A549 (cell line): ENCODE data around the gene HMGN3. TPM values are rescaled to one million over a fixed set of nuclear protein-coding genes. Genes with fewer than 3 reads are reported as not detected.

Experiments used
- ATAC-seq, 2 experiments: fragments of 200-7000 bp in 1 of 2; fragments of >200 bp in 1 of 2; cut with Nextera tagmentation in 1 of 2; cut with Tn5 transposase in 1 of 2; 3 replicates each; pipeline versions ENCODE4 v1.8.0 to v1.9.1; 2018 to 2020; ENCODE audit warnings: mild to moderate bottlenecking in 1 of 2, moderate library complexity in 1 of 2
- CTCF ChIA-PET: fragments of 300-600 bp; sonication (Branson Sonifier 250); formaldehyde crosslinking; extraction: SDS; loops from one replicate; lab custom pipeline; 2021; ENCODE audit warnings: antibody characterized with exemption, inconsistent platforms; lab: Yijun Ruan, JAX
- POLR2A ChIA-PET: fragments of 350-600 bp; formaldehyde crosslinking; extraction: SDS; loops from one replicate; lab custom pipeline; 2021; ENCODE audit warnings: antibody characterized with exemption, inconsistent platforms; lab: Yijun Ruan, JAX
- DNase-seq, 2 experiments: peaks; one replicate each; pipeline versions ENCODE4 v3.0.0 to v3.0.0-alpha.2; 2011 to 2016; ENCODE audit warnings: low read depth in 1 of 2, low spot score in 1 of 2
- FAIRE-seq: peaks from 2 replicates; lab custom pipeline; 2011; peaks lifted over from hg19 to GRCh38; lab: Jason Lieb, UNC
- H3K27ac ChIP-seq, 2 experiments: fragments of >200 bp; sonication (Bioruptor Twin); formaldehyde crosslinking; 3 replicates each; pipeline ENCODE4 v1.5.1; 2016 to 2017
- H3K4me1 ChIP-seq: fragments of >200 bp; sonication (Bioruptor Twin); formaldehyde crosslinking; 3 replicates; pipeline ENCODE4 v1.6.1; 2016
- H3K4me2 ChIP-seq: fragments of >200 bp; sonication (Bioruptor Twin); formaldehyde crosslinking; 3 replicates; pipeline ENCODE4 v1.6.1; 2016
- H3K4me3 ChIP-seq: fragments of >200 bp; sonication (Bioruptor Twin); formaldehyde crosslinking; 3 replicates; pipeline ENCODE4 v1.5.1; 2016
- H3K9me3 ChIP-seq: fragments of >200 bp; sonication (Bioruptor Twin); formaldehyde crosslinking; 3 replicates; pipeline ENCODE4 v1.6.1; 2016
- CHD2 ChIP-seq: fragments of 150-350 bp; IDR thresholded peaks from 2 replicates; pipeline ENCODE4 v1.6.1; 2014; ENCODE audit warnings: low read length; ENCODE audit not compliant: partially characterized antibody
- EHMT2 ChIP-seq: fragments of 200-600 bp; sonication (generic); IDR thresholded peaks from 2 replicates; pipeline ENCODE4 v1.6.1; 2016; ENCODE audit warnings: antibody characterized with exemption, low read depth, mild to moderate bottlenecking, moderate library complexity
- EP300 ChIP-seq, 2 experiments: fragments of >200 bp; sonication (Bioruptor Twin); formaldehyde crosslinking; IDR thresholded peaks; 2 replicates in 1 of 2; 3 replicates in 1 of 2; pipeline ENCODE4 v1.6.1; 2016 to 2017
- FOSB ChIP-seq: fragments of 250-450 bp; sonication (Bioruptor Pico); IDR thresholded peaks from 2 replicates; pipeline ENCODE4 v1.5.0; 2020; ENCODE audit warnings: mild to moderate bottlenecking, moderate library complexity
- FOXS1 ChIP-seq: fragments of 250-450 bp; sonication (Bioruptor Pico); IDR thresholded peaks from 2 replicates; pipeline ENCODE4 v1.5.0; 2020; ENCODE audit warnings: mild to moderate bottlenecking, moderate library complexity
- GATA3 ChIP-seq: IDR thresholded peaks from 2 replicates; pipeline ENCODE4 v1.6.1; 2012; ENCODE audit warnings: borderline replicate concordance
- HDAC2 ChIP-seq: fragments of 200-600 bp; sonication (generic); IDR thresholded peaks from 2 replicates; pipeline ENCODE4 v1.6.1; 2016
- HEYL ChIP-seq: fragments of 250-450 bp; sonication (Bioruptor Pico); IDR thresholded peaks from 2 replicates; pipeline ENCODE4 v1.8.0; 2021; ENCODE audit warnings: mild to moderate bottlenecking, moderate library complexity
- HOXB13 ChIP-seq: fragments of 250-450 bp; sonication (Bioruptor Pico); IDR thresholded peaks from 2 replicates; pipeline ENCODE4 v1.5.0; 2020; ENCODE audit warnings: low read depth, mild to moderate bottlenecking, moderate library complexity
- JUNB ChIP-seq: fragments of >200 bp; sonication (Bioruptor Twin); formaldehyde crosslinking; IDR thresholded peaks from 2 replicates; pipeline ENCODE4 v1.6.1; 2016
- MAZ ChIP-seq: fragments of 150-350 bp; IDR thresholded peaks from 2 replicates; pipeline ENCODE4 v1.6.1; 2014; ENCODE audit warnings: antibody characterized with exemption, low read depth, low read length, borderline replicate concordance
- MYC ChIP-seq: IDR thresholded peaks from 2 replicates; pipeline ENCODE4 v1.6.1; 2012; ENCODE audit warnings: mild to moderate bottlenecking, inconsistent platforms, low read length, improper control_type of control experiment, borderline replicate concordance
- NPAS2 ChIP-seq: fragments of 250-450 bp; sonication (Bioruptor Pico); IDR thresholded peaks from 2 replicates; pipeline ENCODE4 v1.8.0; 2022; ENCODE audit warnings: mild to moderate bottlenecking, moderate library complexity, borderline replicate concordance
- PHF8 ChIP-seq: fragments of 200-600 bp; sonication (generic); IDR thresholded peaks from 2 replicates; pipeline ENCODE4 v1.6.1; 2016; ENCODE audit warnings: low read depth, mild to moderate bottlenecking, antibody characterized with exemption, moderate library complexity, borderline replicate concordance
- POLR2A ChIP-seq: IDR thresholded peaks from 2 replicates; pipeline ENCODE4 v1.6.1; 2012; ENCODE audit warnings: mild to moderate bottlenecking, low read length
- RARB ChIP-seq: fragments of 250-450 bp; sonication (Bioruptor Pico); IDR thresholded peaks from 2 replicates; pipeline ENCODE4 v1.8.0; 2021; ENCODE audit warnings: mild to moderate bottlenecking, moderate library complexity
- SMC3 ChIP-seq: fragments of >200 bp; sonication (Bioruptor Twin); formaldehyde crosslinking; IDR thresholded peaks from 3 replicates; pipeline ENCODE4 v1.6.1; 2018; ENCODE audit warnings: inconsistent platforms
- WGBS: methylation state at CpG from one replicate; pipeline ENCODE4 v1.1.6; 2017; ENCODE audit errors: missing lambda C conversion rate; 5-methylcytosine and 5-hydroxymethylcytosine counted together
- polyA plus RNA-seq, 4 experiments: library from polyadenylated mRNA; depleted of rRNA in 3 of 4; stranded (reverse); fragments of >200 nt; fragmentation: RNase III in 1 of 4; extraction: RNeasy Plus Mini Kit Qiagen cat#74134 plus additional on column Dnase treatment in 1 of 4; gene quantifications; 2 replicates in 3 of 4; 3 replicates in 1 of 4; pipeline ENCODE4 v1.2.3, GENCODE V29; 2011 to 2017
- TF ChIP-seq, protein P1 (sequence below): IDR thresholded peaks from 2 replicates; pipeline ENCODE4 v1.6.1; 2012
- TF ChIP-seq, protein P2 (sequence below): IDR thresholded peaks from 2 replicates; pipeline ENCODE4 v1.6.1; 2012
- TF ChIP-seq, protein P3 (sequence below): fragments of >200 bp; sonication (Bioruptor Twin); formaldehyde crosslinking; IDR thresholded peaks from 3 replicates; pipeline ENCODE4 v1.6.1; 2016
- TF ChIP-seq, protein P4 (sequence below): fragments of 250-450 bp; sonication (Bioruptor Pico); IDR thresholded peaks from 2 replicates; pipeline ENCODE4 v1.5.0; 2020; ENCODE audit warnings: low read depth, mild to moderate bottlenecking, moderate library complexity

The HMGN3 gene
- polyA plus RNA-seq, 2 of the 4 experiments (the other 2 are of a cell fraction), result 94.2 to 102 TPM

DNA sequence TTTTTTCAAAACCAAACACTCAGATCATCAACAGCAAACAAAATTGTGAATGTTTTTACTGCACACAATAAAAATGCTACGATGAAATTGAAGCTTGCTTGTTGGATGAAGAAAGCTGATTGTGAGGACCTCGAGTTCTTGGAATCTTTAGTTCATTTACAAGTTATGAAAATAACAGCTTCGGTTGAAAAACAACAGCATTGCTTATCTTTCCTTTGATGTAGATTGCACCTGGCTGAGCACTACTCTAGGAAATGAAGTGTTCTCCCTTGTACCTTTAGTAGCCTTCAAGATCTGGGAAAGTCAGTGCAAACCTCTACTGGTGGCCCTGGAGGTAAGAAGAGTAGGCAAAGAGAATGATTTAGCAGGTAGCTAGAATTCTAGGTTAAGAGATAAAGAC lies 2.2 kb upstream of the HMGN3 start:
- H3K9me3 ChIP-seq, result no peaks in the 10 kb centered on the region
- DNase-seq, result no peak
- H3K4me3 ChIP-seq, result no peak overlapping the region
- ATAC-seq, result no peak
- no peak overlapping the region for H3K4me2 ChIP-seq
- H3K27ac ChIP-seq, result no peak overlapping the region
- no peak for TF ChIP-seq HEYL (CRISPR knock-in tag)
- no peak for TF ChIP-seq FOSB (CRISPR knock-in tag)
- TF ChIP-seq RARB (CRISPR knock-in tag), result no peak
- TF ChIP-seq, all 56 proteins: peak for 0
- FAIRE-seq, result no peak
- CTCF ChIA-PET, result no interaction called here
- peaks cover 8% of the 10 kb centered on the region; the same call in 1 of the 3 replicates for H3K4me1 ChIP-seq
- POLR2A ChIA-PET, result no interaction called here
- WGBS, result 64% methylated on average over 3 of the region's 3 CpGs

DNA sequence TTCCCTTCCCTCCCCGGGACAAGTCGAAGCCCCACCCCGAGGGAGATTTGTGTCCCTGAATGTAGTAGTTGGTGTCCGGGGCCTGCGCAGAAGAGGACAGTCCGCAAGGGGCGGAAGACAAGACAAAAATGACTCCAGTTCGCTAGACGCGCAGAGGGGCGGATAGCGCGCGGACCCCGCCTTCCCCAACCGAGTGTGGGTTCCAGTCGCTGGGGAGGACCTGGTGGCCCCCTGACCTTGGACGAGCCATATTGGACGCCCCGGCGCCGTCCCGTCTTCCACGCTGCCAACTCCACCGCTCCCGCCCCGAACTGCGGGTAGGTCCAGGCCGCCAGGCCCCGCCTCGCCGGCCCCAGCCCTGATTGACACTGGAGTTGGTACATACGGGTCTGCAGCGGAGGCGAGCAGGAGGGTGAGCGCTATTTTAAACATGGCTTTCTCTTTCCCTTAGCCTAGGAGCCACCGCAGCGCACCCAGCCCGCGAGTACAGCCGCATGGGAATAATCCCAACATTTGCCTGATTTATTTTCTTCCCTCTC lies 802 bp downstream of the HMGN3 start:
- peak; percentile 74 to 88 for DNase-seq
- WGBS, result under 1% methylated on average over 19 of the region's 41 CpGs
- ChIA-PET CTCF (no interaction called here), POLR2A (no interaction called here)
- H3K9me3 ChIP-seq, result no peaks in the 10 kb centered on the region
- H3K4me2 ChIP-seq, result peak overlapping the region; percentile 83
- ATAC-seq, result peak; percentile 96 to 97
- peak overlapping the region; percentile 87 to 91 for H3K27ac ChIP-seq
- H3K4me3 ChIP-seq, result peak overlapping the region; percentile 89
- TF ChIP-seq POLR2A, result peak; percentile 50; the same call in 1 of the 2 replicates
- TF ChIP-seq FOXS1, result no peak
- peak; percentile 62; the same call in 1 of the 2 replicates for TF ChIP-seq PHF8
- no peak for TF ChIP-seq FOSB (CRISPR knock-in tag)
- no peak for TF ChIP-seq MAZ
- TF ChIP-seq, protein P1, sequence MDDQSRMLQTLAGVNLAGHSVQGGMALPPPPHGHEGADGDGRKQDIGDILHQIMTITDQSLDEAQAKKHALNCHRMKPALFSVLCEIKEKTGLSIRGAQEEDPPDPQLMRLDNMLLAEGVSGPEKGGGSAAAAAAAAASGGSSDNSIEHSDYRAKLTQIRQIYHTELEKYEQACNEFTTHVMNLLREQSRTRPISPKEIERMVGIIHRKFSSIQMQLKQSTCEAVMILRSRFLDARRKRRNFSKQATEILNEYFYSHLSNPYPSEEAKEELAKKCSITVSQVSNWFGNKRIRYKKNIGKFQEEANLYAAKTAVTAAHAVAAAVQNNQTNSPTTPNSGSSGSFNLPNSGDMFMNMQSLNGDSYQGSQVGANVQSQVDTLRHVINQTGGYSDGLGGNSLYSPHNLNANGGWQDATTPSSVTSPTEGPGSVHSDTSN, result peak; percentile 69; the same call in 1 of the 2 replicates
- TF ChIP-seq, protein P2, sequence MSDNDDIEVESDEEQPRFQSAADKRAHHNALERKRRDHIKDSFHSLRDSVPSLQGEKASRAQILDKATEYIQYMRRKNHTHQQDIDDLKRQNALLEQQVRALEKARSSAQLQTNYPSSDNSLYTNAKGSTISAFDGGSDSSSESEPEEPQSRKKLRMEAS, result peak; percentile 62; the same call in 1 of the 2 replicates
- TF ChIP-seq NPAS2 (CRISPR knock-in tag), result no peak
- TF ChIP-seq EHMT2, result no peak
- no peak for TF ChIP-seq GATA3
- TF ChIP-seq, protein P3, sequence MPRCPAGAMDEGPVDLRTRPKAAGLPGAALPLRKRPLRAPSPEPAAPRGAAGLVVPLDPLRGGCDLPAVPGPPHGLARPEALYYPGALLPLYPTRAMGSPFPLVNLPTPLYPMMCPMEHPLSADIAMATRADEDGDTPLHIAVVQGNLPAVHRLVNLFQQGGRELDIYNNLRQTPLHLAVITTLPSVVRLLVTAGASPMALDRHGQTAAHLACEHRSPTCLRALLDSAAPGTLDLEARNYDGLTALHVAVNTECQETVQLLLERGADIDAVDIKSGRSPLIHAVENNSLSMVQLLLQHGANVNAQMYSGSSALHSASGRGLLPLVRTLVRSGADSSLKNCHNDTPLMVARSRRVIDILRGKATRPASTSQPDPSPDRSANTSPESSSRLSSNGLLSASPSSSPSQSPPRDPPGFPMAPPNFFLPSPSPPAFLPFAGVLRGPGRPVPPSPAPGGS, result no peak
- peaks cover 5% of the 10 kb centered on the region; the same call in 1 of the 3 replicates for H3K4me1 ChIP-seq
- FAIRE-seq, result no peak

DNA sequence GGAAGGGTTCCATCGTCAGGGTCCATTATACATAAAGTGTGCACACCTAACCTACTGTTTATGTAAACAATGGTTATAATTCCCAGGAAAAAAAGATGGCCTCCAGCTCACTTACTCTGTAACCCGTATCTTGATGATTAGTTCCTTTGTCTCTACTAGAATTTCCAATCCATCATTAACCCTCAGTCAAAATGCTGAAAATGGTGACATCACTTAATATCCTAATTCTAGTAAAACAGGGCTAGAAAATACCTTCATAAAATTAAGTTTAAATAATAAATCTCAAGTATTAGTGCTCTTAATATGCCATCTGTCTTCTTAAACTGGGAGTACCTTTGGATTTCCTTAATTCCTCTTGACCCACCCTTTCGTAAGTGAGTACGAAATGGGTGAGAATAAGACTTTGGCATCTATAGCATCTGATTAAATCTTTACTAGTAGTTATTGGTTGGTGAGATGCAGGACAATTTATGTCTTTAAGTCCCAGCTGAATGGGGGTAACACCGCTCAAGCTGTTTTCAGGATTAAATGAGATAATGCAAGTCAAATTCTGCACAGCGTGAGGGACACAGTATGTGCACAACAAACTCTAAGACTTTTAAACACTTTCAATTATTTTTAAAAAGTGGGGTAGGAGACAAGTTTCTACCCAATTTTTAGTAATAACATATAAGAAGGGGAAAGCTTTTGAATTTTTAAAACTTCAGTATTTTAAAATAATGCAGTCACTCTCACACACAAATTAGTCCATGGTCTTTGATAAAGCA lies 1.6 kb downstream of the HMGN3 start:
- ChIA-PET POLR2A (interaction anchor here (0.6 to 1.1 kb wide), 2 partner anchors 144 to 155 kb away, joined by 3 to 5 read pairs; partner anchors contain the start of gene PHIP), CTCF (no interaction called here)
- TF ChIP-seq GATA3 (no peak), MYC (no peak), CHD2 (no peak), HDAC2 (no peak), JUNB (no peak), HOXB13 (CRISPR knock-in tag) (no peak), EP300 (IDR thresholded peaks at IDR 0.05) (no peak), SMC3 (no peak)
- TF ChIP-seq, protein P4, sequence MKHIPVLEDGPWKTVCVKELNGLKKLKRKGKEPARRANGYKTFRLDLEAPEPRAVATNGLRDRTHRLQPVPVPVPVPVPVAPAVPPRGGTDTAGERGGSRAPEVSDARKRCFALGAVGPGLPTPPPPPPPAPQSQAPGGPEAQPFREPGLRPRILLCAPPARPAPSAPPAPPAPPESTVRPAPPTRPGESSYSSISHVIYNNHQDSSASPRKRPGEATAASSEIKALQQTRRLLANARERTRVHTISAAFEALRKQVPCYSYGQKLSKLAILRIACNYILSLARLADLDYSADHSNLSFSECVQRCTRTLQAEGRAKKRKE (CRISPR knock-in tag), result no peak
- Histone ChIP-seq H3K4me2 (peak overlapping the region; percentile 83), H3K27ac (peak overlapping the region; percentile 87 to 91), H3K9me3 (no peaks in the 10 kb centered on the region), H3K4me1 (peaks cover 5% of the 10 kb centered on the region; the same call in 1 of the 3 replicates), H3K4me3 (peak overlapping the region; percentile 89)
- FAIRE-seq, result no peak
- ATAC-seq, result no peak
- no peak for DNase-seq
- WGBS, result 98% methylated on average over 6 of the region's 6 CpGs
